Smooth muscle cell (in vitro differentiated cells): ENCODE results near the gene NOL9. TPM values are rescaled to one million over a fixed set of nuclear protein-coding genes. Genes with fewer than 3 reads are reported as not detected.

ENCODE experiments used
- DNase-seq: peaks from one replicate; lab custom pipeline; 2025; ENCODE audit not compliant: unreplicated experiment; lab: John Stamatoyannopoulos, UW
- H2AFZ ChIP-seq: fragments of 200-600 bp; sonication (generic); 2 replicates; pipeline ENCODE4 v1.6.0; 2016; ENCODE audit warnings: antibody characterized with exemption, low read depth, mild to moderate bottlenecking
- H3F3A ChIP-seq: fragments of 200-600 bp; sonication (generic); 2 replicates; pipeline ENCODE4 v1.6.0; 2017; ENCODE audit warnings: antibody characterized with exemption, low read depth
- H3K27ac ChIP-seq: fragments of 200-600 bp; sonication (generic); 2 replicates; pipeline ENCODE4 v1.5.1; 2016; ENCODE audit warnings: low read depth, mild to moderate bottlenecking
- H3K27me3 ChIP-seq: fragments of 200-600 bp; sonication (generic); 2 replicates; pipeline ENCODE4 v1.6.1; 2016; ENCODE audit warnings: low read depth, mild to moderate bottlenecking
- H3K36me3 ChIP-seq: fragments of 200-600 bp; sonication (generic); 2 replicates; pipeline ENCODE4 v1.5.1; 2016; ENCODE audit warnings: low read depth
- H3K4me1 ChIP-seq: fragments of 200-600 bp; sonication (generic); 2 replicates; pipeline ENCODE4 v1.5.1; 2016; ENCODE audit warnings: low read depth
- H3K4me2 ChIP-seq: fragments of 200-600 bp; sonication (generic); 2 replicates; pipeline ENCODE4 v1.6.0; 2016; ENCODE audit warnings: mild to moderate bottlenecking
- H3K4me3 ChIP-seq: fragments of 200-600 bp; sonication (generic); 2 replicates; pipeline ENCODE4 v1.5.1; 2016; ENCODE audit warnings: mild to moderate bottlenecking
- H3K79me2 ChIP-seq: fragments of 200-600 bp; sonication (generic); 2 replicates; pipeline ENCODE4 v1.6.0; 2016; ENCODE audit warnings: low read depth, mild to moderate bottlenecking
- H3K9ac ChIP-seq: fragments of 200-600 bp; sonication (generic); 2 replicates; pipeline ENCODE4 v1.6.0; 2016; ENCODE audit warnings: low read depth
- H3K9me3 ChIP-seq: fragments of 200-600 bp; sonication (generic); replicated peaks from 2 replicates; pipeline ENCODE4 v1.5.1; 2016; ENCODE audit warnings: low read depth
- H4K20me1 ChIP-seq: fragments of 200-600 bp; sonication (generic); 2 replicates; pipeline ENCODE4 v1.6.0; 2016; ENCODE audit warnings: low read depth
- CTCF ChIP-seq: fragments of 200-600 bp; sonication (generic); IDR thresholded peaks from 2 replicates; pipeline ENCODE4 v1.5.1; 2017; ENCODE audit warnings: borderline replicate concordance, mild to moderate bottlenecking, antibody characterized with exemption; ENCODE audit not compliant: insufficient read depth, poor library complexity, severe bottlenecking
- WGBS: methylation state at CpG from one replicate; pipeline ENCODE4 v1.1.7; 2016; ENCODE audit warnings: low lambda C conversion rate; 5-methylcytosine and 5-hydroxymethylcytosine counted together
- polyA plus RNA-seq: library from polyadenylated mRNA; unstranded; fragments of >200 nt; fragmentation: Nextera tagmentation; extraction: Ambion mirVana; gene quantifications from 2 replicates; pipeline ENCODE4 v1.2.1, GENCODE V29; 2016
- total RNA-seq: library from RNA; depleted of rRNA; stranded (reverse); fragments of >200 nt; gene quantifications from 2 replicates; pipeline ENCODE4 v1.2.3, GENCODE V29; 2014

NOL9 gene
- total and polyA plus RNA-seq, 2 experiments from 2014 or later: 8.1 to 12.0 TPM

GRCh38 chr1:6584126-6585080 lies 30.1 kb upstream of the NOL9 start:
- peaks cover 8% of the 10 kb centered on the region for H3K4me1 ChIP-seq
- H4K20me1 ChIP-seq: peaks cover 8% of the 10 kb centered on the region
- no peaks in the 10 kb centered on the region for H3K9me3 ChIP-seq
- WGBS: 90% methylated on average over 21 of the region's 21 CpGs
- no peak overlapping the region for H3K4me2 ChIP-seq
- H3K9ac ChIP-seq: no peak overlapping the region
- H3K27me3 ChIP-seq: no peaks in the 10 kb centered on the region
- H3K79me2 ChIP-seq: peaks cover 16% of the 10 kb centered on the region
- no peak overlapping the region for H3K27ac ChIP-seq
- TF ChIP-seq CTCF: peak; percentile 18
- H3K36me3 ChIP-seq: no peaks in the 10 kb centered on the region
- no peak overlapping the region for H2AFZ ChIP-seq
- no peaks in the 10 kb centered on the region for H3F3A ChIP-seq
- no peak overlapping the region for H3K4me3 ChIP-seq
- no peak for DNase-seq

- Histone ChIP-seq H3K79me2 (peaks cover 16% of the 10 kb centered on the region), H3F3A (no peaks in the 10 kb centered on the region), H3K27me3 (no peaks in the 10 kb centered on the region), H3K36me3 (no peaks in the 10 kb centered on the region), H4K20me1 (peaks cover 8% of the 10 kb centered on the region), H3K9me3 (no peaks in the 10 kb centered on the region), H2AFZ (no peak overlapping the region), H3K27ac (no peak overlapping the region), H3K9ac (no peak overlapping the region), H3K4me1 (peaks cover 13% of the 10 kb centered on the region), H3K4me3 (no peak overlapping the region), H3K4me2 (no peak overlapping the region)
- WGBS: 100% methylated on average over 1 of the region's 1 CpG
- no peak for TF ChIP-seq CTCF
- DNase-seq: no peak
Observed at GRCh38 chr1:6582370-6582769, 28.1 kb upstream of the NOL9 start.

GRCh38 chr1:6581561-6582305 lies 27.4 kb upstream of the NOL9 start:
- Histone ChIP-seq H3K9me3 (no peaks in the 10 kb centered on the region), H3K27ac (no peak overlapping the region), H3K79me2 (peaks cover 16% of the 10 kb centered on the region), H3K9ac (no peak overlapping the region), H3K36me3 (no peaks in the 10 kb centered on the region), H2AFZ (no peak overlapping the region), H4K20me1 (peaks cover 8% of the 10 kb centered on the region), H3K4me1 (peaks cover 13% of the 10 kb centered on the region), H3K4me2 (no peak overlapping the region), H3K4me3 (no peak overlapping the region), H3F3A (no peaks in the 10 kb centered on the region), H3K27me3 (no peaks in the 10 kb centered on the region)
- DNase-seq: no peak
- TF ChIP-seq CTCF: no peak
- WGBS: 96% methylated on average over 10 of the region's 10 CpGs
